Hematopoietic multipotent progenitor cell (in vitro differentiated cells): ENCODE data around the gene PTPN4. TPM values are rescaled to one million over a fixed set of nuclear protein-coding genes. Genes with fewer than 3 reads are reported as not detected.
"Not testable (repeated sequence)": the region's sequence is repeated elsewhere in the genome, so short reads cannot be mapped to it uniquely, and the experiment has no call there.

Experiments
- DNase-seq, 3 donors: peaks; one replicate each; pipeline ENCODE4 v3.0.0-alpha.2; 2011 to 2015; ENCODE audit warnings: low read depth in 2 of 3, low spot score in 2 of 3
- total RNA-seq: library from RNA; depleted of rRNA; stranded (reverse); fragments of >200 nt; gene quantifications from one replicate; pipeline ENCODE4 v1.2.3, GENCODE V29; 2012

Gene PTPN4
- total RNA-seq, 1 donor, result 32.0 TPM

GRCh38 chr2:119929537-119929936 lies 169.8 kb downstream of the PTPN4 start:
- peak; percentile 2 to 30 (median 9) for DNase-seq

- no peak for DNase-seq
Observed at GRCh38 chr2:119932809-119933208, 173.1 kb downstream of the PTPN4 start.

DNA sequence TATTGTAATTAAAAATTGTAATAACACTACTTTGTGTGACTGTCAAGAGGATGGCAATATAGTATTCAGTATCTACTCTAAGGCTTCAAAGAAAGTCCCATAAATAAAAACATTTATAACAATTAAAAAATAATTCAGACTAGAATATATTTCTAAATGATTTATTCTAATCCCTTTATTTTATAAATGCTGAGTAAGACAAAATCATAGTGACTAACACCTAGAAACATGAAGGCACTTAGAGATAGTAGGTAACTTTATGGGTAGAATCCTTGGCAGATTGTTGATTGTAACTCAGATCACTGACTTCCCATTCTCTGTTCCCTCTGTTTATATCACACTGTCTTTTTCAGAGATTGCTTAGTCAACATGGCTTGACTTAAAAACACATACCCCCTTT lies 174.6 kb downstream of the PTPN4 start:
- DNase-seq, result no peak

DNA sequence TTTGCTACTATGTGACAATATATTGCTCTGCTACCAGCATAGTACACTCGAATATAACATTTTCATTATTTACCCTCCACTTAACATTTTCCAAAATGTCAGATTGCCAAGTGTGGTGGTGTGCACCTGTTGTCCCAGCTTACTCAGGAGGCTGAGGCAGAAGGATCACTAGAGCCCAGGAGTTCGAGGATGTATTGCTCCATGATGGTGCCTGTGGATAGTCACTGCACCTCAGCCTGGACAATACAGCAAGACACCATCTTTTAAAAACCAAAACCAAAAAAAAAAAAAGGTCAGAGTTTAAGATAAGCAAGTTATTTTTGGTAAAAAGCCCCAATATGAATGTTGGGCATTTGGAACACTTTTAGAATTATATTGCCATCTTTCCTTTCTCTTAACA lies 178.0 kb downstream of the PTPN4 start:
- no peak for DNase-seq

- no peak for DNase-seq
Observed at GRCh38 chr2:119939915-119940314, 180.2 kb downstream of the PTPN4 start.

DNA sequence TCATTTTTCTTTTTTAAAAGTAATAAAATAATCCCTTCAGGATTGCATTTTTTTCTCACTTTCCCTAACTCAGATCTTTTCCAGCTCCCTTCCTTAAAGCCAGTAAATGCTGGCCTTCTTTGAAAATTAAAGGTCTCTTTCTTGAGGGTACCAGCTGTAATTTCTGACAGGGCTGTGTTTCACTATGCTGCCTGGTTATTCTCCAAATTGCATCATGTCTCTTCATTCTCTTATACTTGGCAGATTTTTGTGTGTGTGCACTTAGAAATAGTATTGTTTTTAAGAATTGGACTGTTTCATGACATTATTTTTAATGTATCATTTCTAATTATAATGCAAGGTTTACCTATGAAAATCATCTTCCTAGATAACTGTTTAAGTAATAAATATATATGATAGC lies 181.1 kb downstream of the PTPN4 start:
- no peak for DNase-seq

GRCh38 chr2:119941388-119941787 lies 181.7 kb downstream of the PTPN4 start:
- DNase-seq, result no peak

DNA sequence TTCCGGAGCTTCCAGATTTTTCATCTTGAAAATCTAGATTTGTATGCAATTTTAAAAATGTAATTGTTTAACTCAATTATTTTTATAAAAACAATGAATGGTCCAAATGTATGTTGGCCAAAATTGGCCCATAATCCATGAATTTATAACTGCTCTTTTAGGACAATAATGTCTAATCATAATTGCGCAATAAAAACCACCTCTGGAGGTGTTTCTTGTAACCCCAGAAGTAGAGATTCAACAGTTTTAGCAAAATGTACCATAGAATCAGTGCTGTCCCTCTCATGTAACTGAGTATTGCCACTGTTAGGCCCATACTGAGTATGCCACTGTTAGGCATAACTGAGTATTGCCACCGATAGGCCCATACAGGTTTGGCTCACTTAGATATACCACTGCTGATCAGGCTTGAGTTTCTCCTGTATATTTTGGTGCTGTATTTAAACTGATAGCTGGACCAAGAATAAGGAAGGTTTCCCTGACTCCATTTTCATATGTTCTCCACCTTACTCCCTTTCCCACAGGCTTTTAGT lies 182.3 kb downstream of the PTPN4 start:
- no peak for DNase-seq

DNA sequence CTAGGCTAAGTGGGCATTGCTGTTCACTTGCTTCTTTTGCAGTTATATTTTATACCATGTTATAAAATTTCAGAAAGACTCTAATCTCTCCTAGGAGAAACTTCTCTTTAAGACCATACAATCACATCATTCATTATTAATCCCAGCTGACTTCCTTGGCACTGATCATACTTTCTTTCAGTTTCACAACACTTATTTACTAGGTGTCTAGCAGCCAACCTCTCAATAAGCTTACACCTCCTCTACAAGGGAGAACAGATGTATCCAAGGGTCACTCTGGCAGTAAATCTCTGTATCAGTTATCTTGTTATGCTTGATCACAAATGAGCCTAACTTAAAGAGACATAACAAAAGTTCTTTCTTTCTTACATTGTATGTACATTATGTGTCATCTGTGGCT lies 183.3 kb downstream of the PTPN4 start:
- no peak for DNase-seq

DNA sequence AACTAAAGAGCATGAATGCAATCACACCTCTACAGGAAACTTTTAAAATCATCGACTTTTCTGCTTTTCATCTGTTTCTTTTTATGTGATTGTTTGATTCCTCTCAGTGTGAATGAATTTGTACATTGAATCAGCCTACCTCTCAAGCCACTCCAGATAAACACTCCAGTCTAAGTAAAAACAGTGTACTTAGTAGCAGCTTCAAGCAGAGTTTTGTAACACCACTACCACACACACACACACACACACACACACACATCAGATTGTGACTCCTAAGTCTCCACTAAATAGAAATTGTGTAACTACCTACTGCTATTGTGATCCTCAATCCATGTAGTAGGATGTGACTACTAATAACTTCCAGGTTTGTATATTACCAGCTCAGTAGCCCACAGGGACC lies 187.8 kb downstream of the PTPN4 start:
- DNase-seq, result no peak

DNA sequence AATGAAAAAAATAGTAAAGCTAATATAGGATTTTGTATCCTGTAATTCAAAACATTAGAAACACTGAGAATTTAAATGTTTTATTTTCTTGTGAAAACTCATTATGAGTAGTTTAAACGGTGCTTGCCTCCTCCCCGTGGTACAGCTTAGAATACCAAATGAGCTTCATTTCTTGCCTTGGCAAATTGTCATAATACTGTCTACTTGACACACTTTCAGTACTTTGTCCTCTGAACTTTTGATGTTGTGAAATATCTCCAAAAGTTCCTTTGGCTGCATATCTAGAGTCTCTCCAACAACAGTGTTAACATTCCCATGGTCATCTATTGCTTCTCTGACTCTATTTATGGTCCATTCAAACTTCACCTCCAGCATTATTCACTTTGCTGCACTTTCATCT lies 191.2 kb downstream of the PTPN4 start:
- no peak for DNase-seq

- DNase-seq, result no peak
Observed at GRCh38 chr2:119958670-119959268, 199.0 kb downstream of the PTPN4 start.

DNA sequence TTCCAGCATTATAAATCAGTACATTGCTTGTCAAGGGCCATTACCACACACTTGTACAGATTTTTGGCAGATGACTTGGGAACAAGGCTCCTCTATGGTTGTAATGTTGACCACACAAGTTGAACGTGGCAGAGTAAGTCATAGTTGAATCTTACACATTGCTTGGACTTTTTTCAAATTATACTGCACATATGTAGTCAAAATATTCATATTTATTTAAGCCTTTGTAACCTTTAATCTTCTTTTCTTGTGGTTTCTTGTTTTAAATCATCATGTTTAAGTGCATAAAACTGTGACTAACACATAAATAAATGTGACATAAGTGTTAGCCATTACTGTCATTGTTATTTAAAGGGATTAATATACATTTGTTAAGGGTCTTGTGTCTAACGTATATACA lies 201.1 kb downstream of the PTPN4 start:
- DNase-seq, result no peak

- no peak for DNase-seq
Observed at GRCh38 chr2:119981896-119982295, 222.2 kb downstream of the PTPN4 start.

GRCh38 chr2:119982506-119982905 lies 222.8 kb downstream of the PTPN4 start:
- DNase-seq, result no peak

DNA sequence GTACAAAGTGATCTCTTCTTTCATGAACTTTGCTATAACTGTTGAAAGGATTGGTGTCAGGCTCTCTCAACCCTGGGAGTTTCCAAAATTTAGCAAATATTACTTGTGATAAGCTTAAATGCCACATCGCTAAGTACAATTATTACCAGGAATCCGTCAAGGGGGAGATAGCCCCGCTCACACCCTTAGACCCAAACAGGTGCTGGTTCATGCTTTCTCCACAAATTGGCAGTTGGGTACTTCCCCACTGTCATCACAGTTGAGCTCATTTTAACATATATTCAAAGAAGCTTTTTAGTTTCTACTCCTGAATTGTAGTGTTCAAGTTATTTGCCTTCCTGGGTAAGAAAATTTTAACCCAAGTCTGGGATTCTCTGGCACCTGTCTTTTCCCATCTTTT lies 223.4 kb downstream of the PTPN4 start:
- no peak for DNase-seq

DNA sequence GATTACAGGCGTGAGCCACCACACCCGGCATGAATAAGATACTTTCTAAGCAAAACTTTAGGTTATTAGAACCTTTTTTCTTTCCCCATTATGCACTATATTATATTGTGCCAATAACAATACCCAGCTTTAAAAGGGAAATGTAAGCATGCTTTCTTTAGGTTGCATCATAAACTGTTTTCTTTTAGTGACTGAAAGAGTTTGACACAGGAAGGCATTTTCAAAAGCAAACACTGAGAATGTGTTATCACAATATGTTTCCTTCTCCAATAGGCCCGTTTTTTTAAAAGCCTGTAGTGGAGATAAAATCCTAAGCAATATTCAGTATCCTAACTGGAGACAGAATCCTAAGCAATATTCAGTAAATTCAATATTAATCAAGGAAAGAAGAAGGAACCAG lies 236.4 kb downstream of the PTPN4 start:
- no peak for DNase-seq

GRCh38 chr2:119996896-119997891 lies 237.5 kb downstream of the PTPN4 start:
- DNase-seq, result not testable (repeated sequence)

DNA sequence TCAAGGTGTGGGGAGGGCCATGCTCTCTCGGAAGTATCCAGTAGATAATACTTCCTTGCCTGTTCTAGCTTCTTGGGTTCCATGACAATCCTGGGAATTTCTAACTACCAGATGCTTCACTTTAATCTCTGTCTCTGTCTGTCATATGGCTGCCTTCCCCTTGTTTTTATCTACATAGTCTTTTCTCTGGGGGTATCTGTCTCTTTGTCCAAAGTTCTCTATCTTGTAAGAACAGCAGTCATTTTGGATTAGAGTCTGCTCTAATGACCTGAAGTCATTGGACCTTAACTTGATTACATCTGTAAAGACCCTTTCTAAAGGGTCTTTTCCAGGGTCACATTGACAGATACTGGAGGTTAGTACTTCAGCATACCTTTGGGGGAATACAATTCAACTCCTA lies 241.7 kb downstream of the PTPN4 start:
- no peak for DNase-seq

DNA sequence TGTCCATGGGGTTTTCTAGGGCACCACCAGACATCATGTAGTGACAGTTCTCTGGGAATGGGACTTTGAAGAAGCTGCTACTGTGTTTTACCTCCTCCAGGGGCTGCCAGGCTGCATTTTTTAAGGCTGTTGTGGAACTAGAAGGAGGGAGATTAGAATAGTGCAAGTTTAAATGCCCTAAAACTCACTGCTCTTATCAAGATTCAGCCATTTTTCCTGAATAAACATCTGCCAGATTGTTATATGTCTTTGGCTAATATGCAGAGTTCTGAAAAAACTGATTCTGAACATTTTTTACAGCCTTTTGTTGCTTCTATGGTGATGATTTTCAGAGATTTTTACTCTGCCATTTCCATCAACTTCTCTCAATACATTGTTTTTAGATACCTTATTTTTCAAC lies 244.5 kb downstream of the PTPN4 start:
- DNase-seq, result no peak

DNA sequence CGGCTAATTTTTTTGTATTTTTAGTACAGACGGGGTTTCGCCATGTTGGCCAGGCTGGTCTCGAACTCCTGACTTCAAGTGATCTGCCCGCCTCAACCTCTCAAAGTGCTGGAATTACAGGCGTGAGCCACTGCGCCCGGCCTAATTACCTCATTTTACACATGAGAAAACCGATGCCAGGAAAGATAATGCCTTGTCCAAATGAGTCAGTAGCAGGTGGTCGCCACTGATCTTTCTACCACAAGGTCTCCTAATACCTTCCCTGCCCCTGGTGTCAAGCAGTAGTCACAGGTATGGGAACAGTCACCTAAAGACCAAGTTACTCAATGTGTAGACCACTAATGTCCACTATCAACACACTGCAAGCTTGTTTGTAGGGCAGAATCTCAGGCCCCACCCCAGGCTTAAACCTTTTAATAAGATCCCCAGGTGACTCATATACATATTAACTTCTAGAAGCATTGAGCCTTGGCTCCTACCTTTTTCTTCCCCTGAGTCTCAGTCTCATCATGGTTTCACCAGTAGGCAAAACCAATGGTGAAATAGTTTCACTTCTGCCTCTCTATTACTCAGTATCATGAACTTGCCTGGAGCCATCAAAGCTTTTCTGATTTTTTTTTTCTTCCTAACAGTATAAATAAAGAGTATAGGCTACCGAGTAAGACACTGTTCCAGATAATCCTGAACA lies 246.3 kb downstream of the PTPN4 start:
- DNase-seq, result no peak
